ENCODE data around the gene QSOX2.

The QSOX2 gene

GRCh38 chr9:136235709-136236455 is 9.7 kb downstream of the QSOX2 start:
- no peak for DNase-seq (ENCODE audit: low read depth, low spot score)
- in situ Hi-C loops (cut with HindIII; ENCODE audit: low sequenced_read_pairs): no loop called here
- no peak overlapping the region for H3K4me3 ChIP-seq (ENCODE audit: low read depth, low read length)
- TF ChIP-seq CTCF (IDR thresholded peaks at IDR 0.05; ENCODE audit: low read depth, low read length): no peak

- in situ Hi-C loops (cut with HindIII; ENCODE audit: low sequenced_read_pairs): no loop called here
- DNase-seq (ENCODE audit: low read depth, low spot score): no peak
- TF ChIP-seq CTCF (IDR thresholded peaks at IDR 0.05; ENCODE audit: low read depth, low read length): no peak
- H3K4me3 ChIP-seq (ENCODE audit: low read depth, low read length): no peak overlapping the region
Measured at GRCh38 chr9:136235171-136235570, 10.4 kb downstream of the QSOX2 start.

GRCh38 chr9:136234597-136234996 is 11.0 kb downstream of the QSOX2 start:
- no peak for TF ChIP-seq CTCF (IDR thresholded peaks at IDR 0.05; ENCODE audit: low read depth, low read length)
- no peak overlapping the region for H3K4me3 ChIP-seq (ENCODE audit: low read depth, low read length)
- in situ Hi-C loops (cut with HindIII; ENCODE audit: low sequenced_read_pairs): no loop called here
- DNase-seq (ENCODE audit: low read depth, low spot score): no peak

- no peak overlapping the region for H3K4me3 ChIP-seq (ENCODE audit: low read depth, low read length)
- TF ChIP-seq CTCF (IDR thresholded peaks at IDR 0.05; ENCODE audit: low read depth, low read length): no peak
- in situ Hi-C loops (cut with HindIII; ENCODE audit: low sequenced_read_pairs): no loop called here
- no peak for DNase-seq (ENCODE audit: low read depth, low spot score)
Measured at GRCh38 chr9:136233868-136234267, 11.7 kb downstream of the QSOX2 start.

- H3K4me3 ChIP-seq (ENCODE audit: low read depth, low read length): no peak overlapping the region
- in situ Hi-C loops (cut with HindIII; ENCODE audit: low sequenced_read_pairs): no loop called here
- no peak for TF ChIP-seq CTCF (IDR thresholded peaks at IDR 0.05; ENCODE audit: low read depth, low read length)
- DNase-seq (ENCODE audit: low read depth, low spot score): no peak
Measured at GRCh38 chr9:136233411-136233810, 12.2 kb downstream of the QSOX2 start.

GRCh38 chr9:136232969-136233368 is 12.6 kb downstream of the QSOX2 start:
- H3K4me3 ChIP-seq (ENCODE audit: low read depth, low read length): no peak overlapping the region
- TF ChIP-seq CTCF (IDR thresholded peaks at IDR 0.05; ENCODE audit: low read depth, low read length): no peak
- DNase-seq (ENCODE audit: low read depth, low spot score): no peak
- in situ Hi-C loops (cut with HindIII; ENCODE audit: low sequenced_read_pairs): no loop called here
